GM23338 (cell line): ENCODE data around the gene SNRPF. TPM values are rescaled to one million over a fixed set of nuclear protein-coding genes. Genes with fewer than 3 reads are reported as not detected.

Experiments used
- ATAC-seq: fragments of 200-7000 bp; cut with Tn5 transposase; 3 replicates; pipeline ENCODE4 v1.9.1; 2020
- DNase-seq: peaks from one replicate; pipeline ENCODE4 v3.0.0-alpha.2; 2015; ENCODE audit warnings: low spot score
- H2AFZ ChIP-seq: fragments of 200-600 bp; sonication (generic); 2 replicates; pipeline ENCODE4 v1.8.0; 2016; ENCODE audit warnings: antibody characterized with exemption, mild to moderate bottlenecking, moderate library complexity
- H3F3A ChIP-seq: fragments of 200-600 bp; sonication (generic); replicated peaks from 2 replicates; pipeline ENCODE4 v1.8.0; 2017; ENCODE audit warnings: antibody characterized with exemption, mixed run types, low read depth
- H3K27ac ChIP-seq: fragments of 200-600 bp; sonication (generic); 2 replicates; pipeline ENCODE4 v1.6.1; 2016; ENCODE audit warnings: low read depth
- H3K27me3 ChIP-seq: fragments of 200-600 bp; sonication (generic); 2 replicates; pipeline ENCODE4 v1.8.0; 2016; ENCODE audit warnings: mild to moderate bottlenecking, mixed run types, moderate library complexity; ENCODE audit not compliant: insufficient read depth
- H3K36me3 ChIP-seq: fragments of 200-600 bp; sonication (generic); 2 replicates; pipeline ENCODE4 v1.8.0; 2016; ENCODE audit warnings: mild to moderate bottlenecking; ENCODE audit not compliant: insufficient read depth
- H3K4me1 ChIP-seq: fragments of 200-600 bp; sonication (generic); 2 replicates; pipeline ENCODE4 v1.8.0; 2016; ENCODE audit warnings: mild to moderate bottlenecking, moderate library complexity; ENCODE audit not compliant: insufficient read depth
- H3K4me2 ChIP-seq: fragments of 200-600 bp; sonication (generic); 2 replicates; pipeline ENCODE4 v1.7.1; 2017; ENCODE audit warnings: mixed run types
- H3K4me3 ChIP-seq: fragments of 200-600 bp; sonication (generic); 2 replicates; pipeline ENCODE4 v1.6.1; 2016; ENCODE audit warnings: mixed run types
- H3K79me2 ChIP-seq: fragments of 200-600 bp; sonication (generic); replicated peaks from 2 replicates; pipeline ENCODE4 v1.8.0; 2017; ENCODE audit warnings: mild to moderate bottlenecking; ENCODE audit not compliant: insufficient read depth
- H3K9me2 ChIP-seq: fragments of 200-600 bp; sonication (generic); 2 replicates; pipeline ENCODE4 v1.8.0; 2017; ENCODE audit not compliant: insufficient read depth
- H4K20me1 ChIP-seq: fragments of 200-600 bp; sonication (generic); replicated peaks from 2 replicates; pipeline ENCODE4 v1.8.0; 2017; ENCODE audit warnings: mild to moderate bottlenecking; ENCODE audit not compliant: insufficient read depth
- H3K27ac Mint-ChIP-seq: 2 replicates; pipeline ENCODE4 v1.8.0; 2020; ENCODE audit warnings: inconsistent platforms, mild to moderate bottlenecking, moderate library complexity, mixed read lengths
- H3K27me3 Mint-ChIP-seq: 3 replicates; pipeline ENCODE4 v1.8.0; 2022; ENCODE audit warnings: low read depth, mild to moderate bottlenecking, moderate library complexity, mixed read lengths, inconsistent platforms; ENCODE audit not compliant: insufficient read depth, poor library complexity
- H3K36me3 Mint-ChIP-seq: 3 replicates; pipeline ENCODE4 v1.8.0; 2021; ENCODE audit warnings: low read depth, mild to moderate bottlenecking, inconsistent platforms, moderate library complexity, mixed read lengths
- H3K4me1 Mint-ChIP-seq: 3 replicates; pipeline ENCODE4 v1.8.0; 2020; ENCODE audit warnings: mild to moderate bottlenecking, inconsistent platforms, mixed read lengths
- H3K4me3 Mint-ChIP-seq: 3 replicates; pipeline ENCODE4 v1.8.0; 2021; ENCODE audit warnings: moderate library complexity, mild to moderate bottlenecking, inconsistent platforms, mixed read lengths
- H3K9me3 Mint-ChIP-seq: 3 replicates; pipeline ENCODE4 v1.8.0; 2020; ENCODE audit warnings: moderate library complexity, mild to moderate bottlenecking, inconsistent platforms, mixed read lengths
- CREB1 ChIP-seq: fragments of 250-450 bp; sonication (Bioruptor Pico); IDR thresholded peaks from 2 replicates; pipeline ENCODE4 v1.5.0; 2020; ENCODE audit warnings: low read depth, mild to moderate bottlenecking, moderate library complexity
- CTCF ChIP-seq, 2 experiments: fragments of 200-600 bp in 1 of 2; sonication (generic) in 1 of 2; conservative IDR thresholded peaks; 2 replicates each; pipeline versions ENCODE4 v1.5.1 to v1.6.1; 2016 to 2017; ENCODE audit warnings: antibody characterized with exemption in 2 of 2, low read depth in 2 of 2, mild to moderate bottlenecking in 2 of 2, moderate library complexity in 1 of 2
- ETS1 ChIP-seq: IDR thresholded peaks from 2 replicates; pipeline ENCODE4 v1.6.1; 2016; ENCODE audit warnings: antibody characterized with exemption
- EZH2 ChIP-seq: fragments of 200-600 bp; sonication (generic); IDR thresholded peaks from one replicate; pipeline ENCODE4 v1.8.0; 2017; ENCODE audit warnings: antibody characterized with exemption, mild to moderate bottlenecking, low read depth; ENCODE audit not compliant: unreplicated experiment
- JUNB ChIP-seq: IDR thresholded peaks from one replicate; pipeline ENCODE4 v1.6.1; 2016; ENCODE audit warnings: antibody characterized with exemption; ENCODE audit not compliant: unreplicated experiment
- NANOG ChIP-seq: IDR thresholded peaks from 2 replicates; pipeline ENCODE4 v1.6.1; 2016; ENCODE audit warnings: antibody characterized with exemption, borderline replicate concordance
- POLR2AphosphoS5 ChIP-seq: IDR thresholded peaks from 2 replicates; pipeline ENCODE4 v1.6.1; 2016; ENCODE audit warnings: antibody characterized with exemption, low read depth
- REST ChIP-seq: IDR thresholded peaks from one replicate; pipeline ENCODE4 v1.6.1; 2018; ENCODE audit warnings: antibody characterized with exemption; ENCODE audit not compliant: unreplicated experiment
- STAT1 ChIP-seq: IDR thresholded peaks from one replicate; pipeline ENCODE4 v1.6.1; 2016; ENCODE audit warnings: antibody characterized with exemption; ENCODE audit not compliant: unreplicated experiment
- ZNF114 ChIP-seq: fragments of 250-450 bp; sonication (Bioruptor Pico); IDR thresholded peaks from 2 replicates; pipeline ENCODE4 v1.5.0; 2020; ENCODE audit warnings: mild to moderate bottlenecking, moderate library complexity
- ZNF331 ChIP-seq: fragments of 250-450 bp; sonication (Bioruptor Pico); IDR thresholded peaks from 2 replicates; pipeline ENCODE4 v1.5.0; 2020; ENCODE audit warnings: low read depth, mild to moderate bottlenecking, moderate library complexity
- ZNF462 ChIP-seq: fragments of 250-450 bp; sonication (Bioruptor Pico); IDR thresholded peaks from 2 replicates; pipeline ENCODE4 v1.5.0; 2020; ENCODE audit warnings: mild to moderate bottlenecking, moderate library complexity
- polyA plus RNA-seq: library from polyadenylated mRNA; unstranded; fragments of >200 nt; fragmentation: Nextera tagmentation; extraction: Ambion mirVana; gene quantifications from 2 replicates; pipeline ENCODE4 v1.2.1, GENCODE V29; 2016
- total RNA-seq: library from RNA; depleted of rRNA; stranded (reverse); fragments of >200 nt; shearing (Covaris generic); gene quantifications from 2 replicates; pipeline ENCODE4 v1.2.3, GENCODE V29; 2014

The SNRPF gene
- total and polyA plus RNA-seq, 2 experiments from 2014 or later, result 31.1 to 475 TPM

GRCh38 chr12:95809000-95809680 is 49.6 kb upstream of the SNRPF start (continued):
- TF ChIP-seq ETS1 (no peak), ZNF331 (CRISPR knock-in tag) (no peak), EZH2 (no peak), REST (no peak), JUNB (no peak), CREB1 (CRISPR knock-in tag) (no peak)

GRCh38 chr12:95810411-95810810 is 48.3 kb upstream of the SNRPF start:
- H3K4me3 Mint-ChIP-seq, result no peak overlapping the region
- no peaks in the 10 kb centered on the region for H3K36me3 ChIP-seq
- no peaks in the 10 kb centered on the region for H3K4me1 ChIP-seq
- H3K9me2 ChIP-seq, result no peaks in the 10 kb centered on the region
- no peaks in the 10 kb centered on the region for H3F3A ChIP-seq
- no peak overlapping the region for H3K4me2 ChIP-seq
- no peak overlapping the region for H3K27ac ChIP-seq
- H3K36me3 Mint-ChIP-seq, result no peaks in the 10 kb centered on the region; the same call in 1 of the 3 replicates
- no peak for DNase-seq
- peaks cover 1% of the 10 kb centered on the region for H3K27me3 Mint-ChIP-seq
- no peak overlapping the region for H3K4me3 ChIP-seq
- peaks cover 9% of the 10 kb centered on the region; the same call in 2 of the 3 replicates for H3K9me3 Mint-ChIP-seq
- H2AFZ ChIP-seq, result no peak overlapping the region
- H3K27me3 ChIP-seq, result no peaks in the 10 kb centered on the region
- no peaks in the 10 kb centered on the region for H3K79me2 ChIP-seq
- no peak for ATAC-seq
- H4K20me1 ChIP-seq, result no peaks in the 10 kb centered on the region
- H3K4me1 Mint-ChIP-seq, result no peaks in the 10 kb centered on the region
- no peak overlapping the region for H3K27ac Mint-ChIP-seq
- no peak for TF ChIP-seq STAT1
- no peak for TF ChIP-seq ZNF462 (CRISPR knock-in tag)
- TF ChIP-seq ZNF331 (CRISPR knock-in tag), result no peak
- TF ChIP-seq CTCF (conservative IDR thresholded peaks at IDR 0.05; ENCODE audit: low read depth in 2 of 2), result no peak
- no peak for TF ChIP-seq NANOG
- TF ChIP-seq ZNF114 (CRISPR knock-in tag), result no peak
- no peak for TF ChIP-seq EZH2
- TF ChIP-seq POLR2AphosphoS5, result no peak
